ENCODE results near the gene PHACTR1.

PHACTR1 gene

DNA sequence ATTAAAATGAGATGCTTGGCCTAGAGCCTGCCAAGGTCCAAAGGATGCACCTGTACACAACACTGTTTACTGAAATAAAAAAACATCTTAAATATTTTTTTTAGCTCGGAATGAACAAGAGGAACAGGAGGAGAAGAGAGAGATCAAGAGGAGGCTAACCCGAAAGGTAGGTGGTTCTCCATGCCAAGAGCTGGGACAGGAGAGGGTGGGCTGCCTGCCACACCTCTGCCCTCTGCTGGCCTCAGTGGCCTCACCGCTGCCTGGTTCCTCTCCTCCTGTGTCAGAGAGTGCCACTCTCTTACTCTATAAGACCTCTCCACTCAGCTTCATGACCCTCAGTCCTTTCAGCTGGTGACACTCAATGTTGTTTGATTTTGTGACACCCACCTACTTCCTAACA, 561.6 kb downstream of the PHACTR1 start:
- DNase-seq (ENCODE audit: low read depth in 1 of 2, low spot score in 1 of 2): no peak

DNA sequence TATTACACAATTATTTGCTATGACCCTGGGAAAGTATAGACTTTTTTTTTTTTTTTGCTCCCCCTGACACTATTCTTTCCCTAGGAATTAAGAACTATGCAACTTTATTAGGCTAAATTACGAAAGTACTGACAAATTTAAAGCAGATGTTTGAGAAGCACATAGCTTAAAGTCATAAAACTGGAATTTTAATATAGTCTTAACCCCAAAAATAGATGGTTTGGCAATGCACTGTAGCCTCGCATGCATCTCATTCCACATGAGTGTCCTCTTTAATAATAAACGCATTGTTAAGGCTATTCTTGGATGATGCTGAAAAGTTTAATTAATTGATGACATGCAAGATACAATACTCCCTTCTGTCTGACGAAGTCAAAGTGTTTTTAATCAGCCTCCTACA, 562.4 kb downstream of the PHACTR1 start:
- no peak for DNase-seq (ENCODE audit: low read depth in 1 of 2, low spot score in 1 of 2)

DNA sequence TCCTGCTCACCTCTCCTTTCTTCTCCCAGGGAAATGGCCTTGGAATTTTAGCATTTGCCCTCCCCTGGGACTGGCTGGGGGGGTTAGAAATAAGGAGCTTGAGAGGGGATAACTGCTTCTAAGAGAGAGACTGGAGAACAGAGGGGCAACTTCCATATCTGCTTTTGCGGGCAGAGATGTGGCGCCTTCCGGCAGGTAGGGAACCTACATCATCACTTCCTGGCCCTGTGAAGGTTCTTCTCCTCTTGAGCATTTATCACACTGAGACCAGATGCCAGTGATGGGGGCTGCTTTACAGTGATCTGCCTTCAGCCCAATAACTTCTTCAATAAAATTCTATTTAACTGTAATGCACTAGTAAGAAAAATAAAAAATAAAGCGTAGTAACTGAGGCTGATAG, 563.7 kb downstream of the PHACTR1 start:
- DNase-seq (ENCODE audit: low read depth in 1 of 2, low spot score in 1 of 2): no peak

GRCh38 chr6:13281686-13282085, 565.1 kb downstream of the PHACTR1 start:
- no peak for DNase-seq (ENCODE audit: low read depth in 1 of 2, low spot score in 1 of 2)

DNA sequence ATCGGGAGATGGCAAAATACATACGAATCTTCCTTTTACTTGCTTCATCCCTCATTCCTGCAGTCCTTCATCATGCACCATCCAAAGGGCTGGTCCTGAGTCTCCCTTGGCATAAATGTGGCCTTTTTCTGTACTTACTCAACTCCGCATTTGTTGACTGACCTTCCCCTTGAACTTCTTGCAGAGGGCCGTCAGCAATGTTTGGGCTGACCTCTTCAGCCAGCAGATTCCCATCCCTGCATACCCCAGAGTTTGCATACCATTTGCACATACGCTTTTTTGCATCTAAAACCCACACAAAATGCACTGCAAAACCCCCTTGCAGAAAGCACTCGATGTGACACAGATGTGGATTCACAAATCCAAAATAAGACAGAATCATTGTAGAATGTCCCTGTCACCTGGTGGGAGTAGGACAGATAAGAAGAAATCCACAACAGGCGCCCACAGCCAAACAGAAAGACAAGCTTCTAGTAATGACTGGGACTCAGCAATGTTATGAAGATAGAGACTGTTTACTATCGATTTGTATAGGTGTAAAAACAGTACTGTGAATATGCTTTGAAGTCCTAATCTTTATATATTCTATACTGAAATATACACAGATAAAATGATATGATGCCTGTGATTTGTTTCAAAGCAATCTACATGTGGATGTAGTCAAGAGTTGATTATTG, 566.0 kb downstream of the PHACTR1 start:
- no peak for DNase-seq (ENCODE audit: low read depth in 1 of 2, low spot score in 1 of 2)

GRCh38 chr6:13283331-13283730, 566.8 kb downstream of the PHACTR1 start:
- DNase-seq (ENCODE audit: low read depth in 1 of 2, low spot score in 1 of 2): no peak

- no peak for DNase-seq (ENCODE audit: low read depth in 1 of 2, low spot score in 1 of 2)
Measured at GRCh38 chr6:13284646-13285045, 568.1 kb downstream of the PHACTR1 start.

DNA sequence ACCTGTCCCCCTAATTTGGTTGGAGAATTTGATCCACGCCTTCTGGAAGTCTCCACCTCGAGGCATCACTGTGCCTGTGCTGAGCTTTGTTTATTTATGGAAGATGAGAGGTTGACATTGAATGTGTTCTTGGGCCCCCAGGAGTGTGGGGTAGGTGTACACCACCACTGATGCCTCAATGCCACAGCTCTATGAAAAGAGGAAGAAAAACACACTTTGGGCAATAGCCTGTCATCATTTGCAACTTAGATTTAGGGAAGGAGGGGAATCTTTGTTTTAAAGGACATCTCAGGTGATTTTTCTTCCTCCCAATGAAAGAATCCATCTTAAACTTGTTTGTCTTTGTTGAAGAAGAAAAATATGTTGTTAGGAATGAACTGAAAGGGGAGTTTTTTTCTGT, 569.1 kb downstream of the PHACTR1 start:
- no peak for DNase-seq (ENCODE audit: low read depth in 1 of 2, low spot score in 1 of 2)

GRCh38 chr6:13286181-13286580, 569.6 kb downstream of the PHACTR1 start:
- DNase-seq (ENCODE audit: low read depth in 1 of 2, low spot score in 1 of 2): no peak

- DNase-seq (ENCODE audit: low read depth in 1 of 2, low spot score in 1 of 2): no peak
Measured at GRCh38 chr6:13287104-13287503, 570.5 kb downstream of the PHACTR1 start.

DNA sequence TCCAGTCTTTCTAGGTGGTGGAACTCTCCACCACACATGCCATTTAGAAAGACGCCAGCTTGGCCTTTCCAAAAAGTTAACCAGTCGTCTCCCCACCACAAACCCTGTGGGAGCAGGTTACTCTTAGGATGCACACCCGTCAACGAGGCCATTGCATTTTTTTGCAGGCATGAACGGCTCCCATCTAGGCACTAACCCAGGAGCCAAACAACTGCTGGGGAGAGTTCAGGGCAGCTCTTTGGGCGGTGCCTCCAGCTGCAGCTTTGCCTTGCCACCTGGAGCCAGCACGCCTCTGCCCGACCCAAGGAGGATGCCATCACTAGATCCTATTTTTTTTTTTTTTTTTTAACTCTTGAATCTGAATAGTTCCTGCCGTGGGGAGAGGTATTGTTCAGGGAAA, 571.9 kb downstream of the PHACTR1 start:
- DNase-seq (ENCODE audit: low read depth in 1 of 2, low spot score in 1 of 2): no peak

GRCh38 chr6:13288969-13289391, 572.4 kb downstream of the PHACTR1 start:
- no peak for DNase-seq (ENCODE audit: low read depth in 1 of 2, low spot score in 1 of 2)

- no peak for DNase-seq (ENCODE audit: low read depth in 1 of 2, low spot score in 1 of 2)
Measured at GRCh38 chr6:13289789-13290318, 573.3 kb downstream of the PHACTR1 start.

DNA sequence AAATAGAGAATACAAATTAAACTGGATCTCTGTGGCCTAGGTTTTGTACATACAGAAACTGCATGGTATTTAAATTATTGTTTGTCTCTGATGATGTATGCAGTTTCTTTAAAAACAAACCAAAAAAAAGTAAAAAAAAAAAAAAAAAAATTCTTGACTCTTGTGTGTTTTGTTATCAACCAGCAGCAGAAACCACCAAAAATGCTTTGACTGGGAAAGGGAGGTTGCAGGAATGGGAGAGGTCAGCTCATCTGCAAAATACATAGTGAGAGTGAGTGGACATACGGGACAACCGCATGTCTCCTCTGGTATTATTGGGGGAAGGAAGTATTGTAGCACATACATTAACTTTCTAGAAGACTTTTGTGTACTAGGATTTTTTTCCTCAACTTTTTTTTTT, 573.8 kb downstream of the PHACTR1 start:
- no peak for DNase-seq (ENCODE audit: low read depth in 1 of 2, low spot score in 1 of 2)

- no peak for DNase-seq (ENCODE audit: low read depth in 1 of 2, low spot score in 1 of 2)
Measured at GRCh38 chr6:13292774-13293173, 576.2 kb downstream of the PHACTR1 start.

DNA sequence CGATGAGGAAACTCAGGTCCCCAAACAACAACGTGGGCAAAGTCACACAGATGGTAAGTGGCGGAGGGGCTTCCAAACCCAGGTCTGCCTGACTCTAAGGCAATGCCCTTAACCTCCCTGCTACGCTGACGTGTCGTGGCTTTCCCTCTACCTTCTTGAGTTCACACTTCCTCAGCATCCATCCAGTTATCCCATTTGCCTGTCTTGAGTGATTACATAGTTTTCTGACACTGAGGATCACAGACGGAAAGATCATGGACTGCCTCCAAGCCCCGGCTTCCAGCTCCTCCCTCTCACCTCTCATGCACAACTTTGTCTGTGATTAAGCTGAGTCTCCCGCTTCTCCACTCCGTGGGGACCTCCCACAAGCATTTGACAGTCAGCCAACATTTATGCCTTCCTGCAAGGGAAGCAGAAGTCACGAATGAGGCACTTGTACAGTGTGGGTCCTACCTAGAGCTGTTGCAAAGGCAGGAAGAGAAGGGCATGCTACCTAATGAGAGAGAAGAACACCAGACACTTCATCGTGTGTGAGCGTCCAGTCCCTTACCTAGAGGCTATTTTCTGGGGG, 578.0 kb downstream of the PHACTR1 start:
- no peak for DNase-seq (ENCODE audit: low read depth in 1 of 2, low spot score in 1 of 2)

GRCh38 chr6:13295576-13295975, 579.0 kb downstream of the PHACTR1 start:
- DNase-seq (ENCODE audit: low read depth in 1 of 2, low spot score in 1 of 2): no peak

GRCh38 chr6:13296536-13296997, 580.0 kb downstream of the PHACTR1 start:
- DNase-seq (ENCODE audit: low read depth in 1 of 2, low spot score in 1 of 2): no peak

GRCh38 chr6:13297391-13297790, 580.8 kb downstream of the PHACTR1 start:
- no peak for DNase-seq (ENCODE audit: low read depth in 1 of 2, low spot score in 1 of 2)

DNA sequence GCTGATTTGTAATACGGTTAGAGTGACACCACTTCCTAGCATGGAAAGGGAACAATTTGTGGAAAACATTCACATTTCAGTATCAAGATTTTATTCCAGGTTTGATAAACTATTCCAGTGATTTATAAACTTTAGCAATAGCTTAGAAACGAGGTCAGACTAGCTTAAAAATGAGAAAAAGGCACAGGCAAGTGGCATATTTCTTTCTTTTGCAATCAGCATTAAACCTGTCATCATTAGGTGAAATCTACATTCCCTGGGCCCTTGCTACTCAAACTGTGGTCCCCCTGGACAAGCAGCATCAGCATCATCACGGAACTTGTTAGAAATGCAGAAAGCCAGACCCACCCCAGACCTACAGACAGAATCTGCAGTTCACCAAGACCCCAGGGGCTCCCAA, 581.9 kb downstream of the PHACTR1 start:
- no peak for DNase-seq (ENCODE audit: low read depth in 1 of 2, low spot score in 1 of 2)

GRCh38 chr6:13299403-13299821, 582.8 kb downstream of the PHACTR1 start:
- no peak for DNase-seq (ENCODE audit: low read depth in 1 of 2, low spot score in 1 of 2)

DNA sequence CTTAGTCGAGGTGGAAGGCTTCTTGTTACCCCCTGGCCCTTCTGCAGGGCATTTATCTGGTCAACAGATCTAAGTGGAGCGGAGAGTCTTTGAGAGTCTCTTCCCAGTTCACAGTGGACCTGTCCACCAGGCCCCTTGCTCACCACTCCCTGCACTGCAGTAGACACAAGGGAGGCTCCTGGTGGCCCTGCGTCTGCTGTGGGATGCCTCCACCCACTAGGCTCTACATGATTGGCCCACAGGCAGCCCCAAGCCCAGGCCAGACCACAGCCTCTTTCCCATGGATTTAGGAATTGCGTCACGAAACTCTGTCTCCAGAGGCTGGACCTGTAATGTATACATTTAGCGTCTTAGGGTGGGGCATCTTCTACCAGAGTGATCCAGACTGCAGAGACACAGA, 583.4 kb downstream of the PHACTR1 start:
- DNase-seq (ENCODE audit: low read depth in 1 of 2, low spot score in 1 of 2): no peak
